ENCODE measurements around the gene C6orf52. TPM values are rescaled to one million over a fixed set of nuclear protein-coding genes. Genes with fewer than 3 reads are reported as not detected.
A peak's percentile ranks its signal among the peaks of the same experiment; 100 is the strongest.

Gene C6orf52
- total and polyA plus RNA-seq, 2 of the 13 experiments (the other 11 are each of a cell fraction or from before 2014, with no cell fraction given) = 0.50 to 0.53 TPM

- TF ChIP-seq TBX3 (IDR thresholded peaks at IDR 0.05; ENCODE audit: borderline replicate concordance) = peak; percentile 82; the same call in 1 of the 2 replicates
- TF ChIP-seq PRDM4 (CRISPR knock-in tag; IDR thresholded peaks at IDR 0.05; ENCODE audit: borderline replicate concordance) = no peak
- peak; percentile 79; the same call in 1 of the 2 replicates for TF ChIP-seq SP4 (CRISPR knock-in tag; IDR thresholded peaks at IDR 0.05)
- no peak for TF ChIP-seq SETDB1 (CRISPR knock-in tag; IDR thresholded peaks at IDR 0.05; ENCODE audit: borderline replicate concordance)
- TF ChIP-seq ATF5 (CRISPR knock-in tag; IDR thresholded peaks at IDR 0.05; ENCODE audit: low read depth) = no peak
- peak; percentile 89 for TF ChIP-seq TOPORS (CRISPR knock-in tag; IDR thresholded peaks at IDR 0.05)
- TF ChIP-seq PATZ1 (CRISPR knock-in tag; IDR thresholded peaks at IDR 0.05) = no peak
- peak; percentile 97 for TF ChIP-seq POLR2AphosphoS5 (IDR thresholded peaks at IDR 0.05; ENCODE audit: low read depth, low read length)
- peak; percentile 54; the same call in 1 of the 2 replicates for TF ChIP-seq DNMT3B (CRISPR knock-in tag; conservative IDR thresholded peaks at IDR 0.05)
- no peak for TF ChIP-seq PRPF4 (IDR thresholded peaks at IDR 0.05; ENCODE audit: low read depth, low read length, poor library complexity, severe bottlenecking)
- no peak for TF ChIP-seq DMTF1 (CRISPR knock-in tag; IDR thresholded peaks at IDR 0.05)
- TF ChIP-seq NR3C1 (CRISPR knock-in tag; IDR thresholded peaks at IDR 0.05) = no peak
- no peak for TF ChIP-seq ZNF547 (CRISPR knock-in tag; IDR thresholded peaks at IDR 0.05)
- TF ChIP-seq TERF1 (CRISPR knock-in tag; IDR thresholded peaks at IDR 0.05) = no peak
- TF ChIP-seq PLRG1 (conservative IDR thresholded peaks at IDR 0.05) = no peak
- TF ChIP-seq ZBTB7B (CRISPR knock-in tag; IDR thresholded peaks at IDR 0.05) = peak; percentile 62
- TF ChIP-seq ZNF549 (CRISPR knock-in tag; IDR thresholded peaks at IDR 0.05) = no peak
Measured at GRCh38 chr6:10694302-10695085, at the start of gene C6orf52, which contains the start of gene PAK1IP1 (continued).
